Measurements from ENCODE around the gene F2RL2.

- TF ChIP-seq, protein P1, sequence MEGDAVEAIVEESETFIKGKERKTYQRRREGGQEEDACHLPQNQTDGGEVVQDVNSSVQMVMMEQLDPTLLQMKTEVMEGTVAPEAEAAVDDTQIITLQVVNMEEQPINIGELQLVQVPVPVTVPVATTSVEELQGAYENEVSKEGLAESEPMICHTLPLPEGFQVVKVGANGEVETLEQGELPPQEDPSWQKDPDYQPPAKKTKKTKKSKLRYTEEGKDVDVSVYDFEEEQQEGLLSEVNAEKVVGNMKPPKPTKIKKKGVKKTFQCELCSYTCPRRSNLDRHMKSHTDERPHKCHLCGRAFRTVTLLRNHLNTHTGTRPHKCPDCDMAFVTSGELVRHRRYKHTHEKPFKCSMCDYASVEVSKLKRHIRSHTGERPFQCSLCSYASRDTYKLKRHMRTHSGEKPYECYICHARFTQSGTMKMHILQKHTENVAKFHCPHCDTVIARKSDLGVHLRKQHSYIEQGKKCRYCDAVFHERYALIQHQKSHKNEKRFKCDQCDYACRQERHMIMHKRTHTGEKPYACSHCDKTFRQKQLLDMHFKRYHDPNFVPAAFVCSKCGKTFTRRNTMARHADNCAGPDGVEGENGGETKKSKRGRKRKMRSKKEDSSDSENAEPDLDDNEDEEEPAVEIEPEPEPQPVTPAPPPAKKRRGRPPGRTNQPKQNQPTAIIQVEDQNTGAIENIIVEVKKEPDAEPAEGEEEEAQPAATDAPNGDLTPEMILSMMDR (conservative IDR thresholded peaks at IDR 0.05) = peak; percentile 82
- no peak for TF ChIP-seq ZFX (IDR thresholded peaks at IDR 0.05)
Measured at GRCh38 chr5:76601470-76601869, 21.7 kb downstream of the F2RL2 start.
